GM23248 (cell line): Measurements from ENCODE around the gene UPF1. TPM values are rescaled to one million over a fixed set of nuclear protein-coding genes. Genes with fewer than 3 reads are reported as not detected.
"Not testable (repeated sequence)": the region's sequence is repeated elsewhere in the genome, so short reads cannot be mapped to it uniquely, and the experiment has no call there.

Experiments used
- DNase-seq: peaks from one replicate; pipeline ENCODE4 v3.0.0-alpha.2; 2015
- H2AFZ ChIP-seq: fragments of 200-600 bp; sonication (generic); 2 replicates; pipeline ENCODE4 v1.6.1; 2016; ENCODE audit warnings: antibody characterized with exemption
- H3F3A ChIP-seq: fragments of 200-600 bp; sonication (generic); 2 replicates; pipeline ENCODE4 v1.6.1; 2016; ENCODE audit warnings: mild to moderate bottlenecking, antibody characterized with exemption, mixed run types; ENCODE audit not compliant: insufficient read depth
- H3K27ac ChIP-seq: fragments of 200-600 bp; sonication (generic); 2 replicates; pipeline ENCODE4 v1.5.1; 2016; ENCODE audit warnings: mild to moderate bottlenecking
- H3K27me3 ChIP-seq: fragments of 200-600 bp; sonication (generic); replicated peaks from 2 replicates; pipeline ENCODE4 v1.6.1; 2016; ENCODE audit warnings: mild to moderate bottlenecking; ENCODE audit not compliant: insufficient read depth
- H3K36me3 ChIP-seq: fragments of 200-600 bp; sonication (generic); 2 replicates; pipeline ENCODE4 v1.6.1; 2016; ENCODE audit warnings: low read depth, mild to moderate bottlenecking
- H3K4me1 ChIP-seq: fragments of 200-600 bp; sonication (generic); 2 replicates; pipeline ENCODE4 v1.6.1; 2016; ENCODE audit warnings: mild to moderate bottlenecking; ENCODE audit not compliant: insufficient read depth
- H3K4me2 ChIP-seq: fragments of 200-600 bp; sonication (generic); one replicate; pipeline ENCODE4 v1.6.1; 2016; ENCODE audit warnings: mild to moderate bottlenecking; ENCODE audit not compliant: unreplicated experiment
- H3K4me3 ChIP-seq: fragments of 200-600 bp; sonication (generic); 2 replicates; pipeline ENCODE4 v1.5.1; 2016; ENCODE audit warnings: mild to moderate bottlenecking
- H3K79me2 ChIP-seq: fragments of 200-600 bp; sonication (generic); 2 replicates; pipeline ENCODE4 v1.6.1; 2016; ENCODE audit warnings: mild to moderate bottlenecking; ENCODE audit not compliant: insufficient read depth
- H3K9ac ChIP-seq: fragments of 200-600 bp; sonication (generic); 2 replicates; pipeline ENCODE4 v1.6.1; 2016; ENCODE audit warnings: mild to moderate bottlenecking
- H3K9me2 ChIP-seq: fragments of 200-600 bp; sonication (generic); 2 replicates; pipeline ENCODE4 v1.6.1; 2016; ENCODE audit warnings: mixed run types, mild to moderate bottlenecking, moderate library complexity; ENCODE audit not compliant: insufficient read depth
- H3K9me3 ChIP-seq: fragments of 200-600 bp; sonication (generic); one replicate; pipeline ENCODE4 v1.6.1; 2017; ENCODE audit warnings: low read depth
- H4K20me1 ChIP-seq: fragments of 200-600 bp; sonication (generic); 2 replicates; pipeline ENCODE4 v1.6.0; 2016; ENCODE audit not compliant: insufficient read depth
- EZH2 ChIP-seq: fragments of 200-600 bp; sonication (generic); IDR thresholded peaks from 2 replicates; pipeline ENCODE4 v1.6.1; 2018; ENCODE audit warnings: antibody characterized with exemption, mild to moderate bottlenecking; ENCODE audit not compliant: insufficient read depth, poor library complexity, severe bottlenecking
- EZH2phosphoT487 ChIP-seq: fragments of 200-600 bp; sonication (generic); IDR thresholded peaks from 2 replicates; pipeline ENCODE4 v1.6.1; 2018; ENCODE audit warnings: antibody characterized with exemption, moderate library complexity, mild to moderate bottlenecking, low read depth; ENCODE audit not compliant: insufficient read depth
- WGBS, 2 experiments: methylation state at CpG; one replicate each; pipeline ENCODE4 v1.1.6; 2015 to 2017; ENCODE audit warnings: low lambda C conversion rate in 2 of 2, low coverage in 1 of 2; ENCODE audit errors: missing lambda C conversion rate in 2 of 2; 5-methylcytosine and 5-hydroxymethylcytosine counted together
- in situ Hi-C: fragments of 300-500 bp; cut with MboI; formaldehyde crosslinking; loops from 2 replicates; pipeline ENCODE4 v1.15.0; 2020
- polyA plus RNA-seq: library from polyadenylated mRNA; unstranded; fragments of >200 nt; fragmentation: Nextera tagmentation; extraction: Ambion mirVana; gene quantifications from 2 replicates; pipeline ENCODE4 v1.2.1, GENCODE V29; 2016
- total RNA-seq: library from RNA; depleted of rRNA; stranded (reverse); fragments of >200 nt; shearing (Covaris generic); gene quantifications from 2 replicates; pipeline ENCODE4 v1.2.3, GENCODE V29; 2014; rRNA removed

Gene UPF1
- total and polyA plus RNA-seq, 2 experiments from 2014 or later: 4.3 to 57.4 TPM

DNA sequence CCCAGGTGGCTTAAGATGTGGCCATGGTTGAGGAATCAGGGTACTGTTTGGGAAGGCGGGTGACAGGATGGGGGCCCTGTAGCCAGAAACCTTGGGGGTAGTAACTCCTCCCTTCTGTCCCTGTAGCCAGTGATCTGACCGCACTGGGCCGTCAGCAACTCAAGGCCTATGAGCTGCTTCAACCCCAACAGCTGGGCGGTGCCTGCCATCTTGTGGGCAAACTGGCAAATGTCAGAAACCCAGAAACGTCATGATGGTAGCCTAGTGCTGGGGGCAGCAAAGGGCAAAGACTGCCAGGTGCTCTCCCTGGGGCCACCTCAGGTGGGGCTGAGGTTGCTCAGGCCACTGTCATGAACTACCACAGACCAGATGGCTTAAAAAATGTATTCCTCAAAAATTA lies 83.9 kb downstream of the UPF1 start:
- in situ Hi-C loops: no loop called here
- no peak for TF ChIP-seq EZH2phosphoT487
- TF ChIP-seq EZH2: no peak
- Histone ChIP-seq H2AFZ (no peak overlapping the region), H3K36me3 (no peaks in the 10 kb centered on the region), H3K9me3 (no peaks in the 10 kb centered on the region), H3K4me3 (no peak overlapping the region), H3K4me2 (no peak overlapping the region), H3K27me3 (no peaks in the 10 kb centered on the region), H3K79me2 (peaks cover 85% of the 10 kb centered on the region), H3F3A (peaks cover 10% of the 10 kb centered on the region; the same call in 1 of the 2 replicates), H3K9ac (no peak overlapping the region), H3K9me2 (no peaks in the 10 kb centered on the region), H3K27ac (no peak overlapping the region), H4K20me1 (no peaks in the 10 kb centered on the region), H3K4me1 (peaks cover 16% of the 10 kb centered on the region)
- DNase-seq: peak; percentile 62
- 52 to 62% methylated on average over 5 of the region's 5 CpGs for WGBS, 2 experiments

DNA sequence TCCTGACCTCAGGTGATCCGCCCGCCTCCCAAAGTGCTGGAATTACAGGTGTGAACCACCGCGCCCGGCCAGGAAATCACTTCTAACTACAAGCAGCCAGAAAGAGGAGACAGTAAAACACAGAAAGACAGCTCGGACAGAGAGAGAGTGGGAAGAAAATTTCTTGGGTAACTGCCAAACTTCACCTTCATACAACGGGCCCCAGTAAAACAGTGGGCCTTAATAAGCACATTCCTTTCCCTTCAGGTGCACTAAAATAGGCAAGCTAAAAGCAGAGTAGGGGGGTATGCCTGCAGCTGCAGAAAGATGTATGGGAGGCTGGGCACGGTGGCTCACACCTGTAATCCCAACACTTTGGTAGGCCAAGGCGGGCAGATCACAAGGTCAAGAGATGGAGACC lies 85.8 kb downstream of the UPF1 start:
- Histone ChIP-seq H3K9ac (peak overlapping the region; percentile 94; the same call in 1 of the 2 replicates), H3K4me2 (peak overlapping the region; percentile 89)
- not testable (repeated sequence) for H4K20me1 ChIP-seq

More for the DNA sequence above, 85.8 kb downstream of the UPF1 start:
- DNase-seq, in situ Hi-C loops, H2AFZ ChIP-seq, H3F3A ChIP-seq, H3K27me3 ChIP-seq, H3K36me3 ChIP-seq, H3K9me3 ChIP-seq, H3K9me2 ChIP-seq: not testable (repeated sequence)
- Histone ChIP-seq H3K4me3 (peak overlapping the region; percentile 86), H3K79me2 (peaks cover 87% of the 10 kb centered on the region), H3K27ac (peak overlapping the region; percentile 94; the same call in 1 of the 2 replicates), H3K4me1 (peaks cover 22% of the 10 kb centered on the region)
- WGBS, 2 experiments: 87 to 91% methylated on average over 9 of the region's 9 CpGs

Other genes starting within 250 kb of the UPF1 start
- gene REX1BD, start 243.2 kb upstream of the UPF1 start, total RNA-seq: 79.9 and 133 TPM in 2 replicates
- gene REX1BD, start 243.2 kb upstream of the UPF1 start, polyA plus RNA-seq: 103 and 105 TPM in 2 replicates
- gene CRLF1, start 225.2 kb upstream of the UPF1 start, total RNA-seq: 40.0 and 59.2 TPM in 2 replicates
- 8.6 and 9.9 TPM in 2 replicates for gene CRLF1, start 225.2 kb upstream of the UPF1 start, polyA plus RNA-seq
- 0.13 and 0.97 TPM in 2 replicates for gene TMEM59L, start 219.1 kb upstream of the UPF1 start, total RNA-seq
- 2.1 and 3.4 TPM in 2 replicates for gene TMEM59L, start 219.1 kb upstream of the UPF1 start, polyA plus RNA-seq
- 5.7 and 6.4 TPM in 2 replicates for gene KLHL26, start 194.9 kb upstream of the UPF1 start, total RNA-seq
- gene KLHL26, start 194.9 kb upstream of the UPF1 start, polyA plus RNA-seq: 2.8 and 2.9 TPM in 2 replicates
- gene CRTC1, start 148.3 kb upstream of the UPF1 start, total RNA-seq: 1.2 and 1.4 TPM in 2 replicates
- 4.0 and 5.1 TPM in 2 replicates for gene CRTC1, start 148.3 kb upstream of the UPF1 start, polyA plus RNA-seq
- 93.8 and 96.6 TPM in 2 replicates for gene COMP, start 40.7 kb upstream of the UPF1 start, total RNA-seq
- 252 and 257 TPM in 2 replicates for gene COMP, start 40.7 kb upstream of the UPF1 start, polyA plus RNA-seq
- gene CERS1, start 64.2 kb downstream of the UPF1 start, total RNA-seq: 0.25 and 0.54 TPM in 2 replicates
- 0.38 and 0.54 TPM in 2 replicates for gene CERS1, start 64.2 kb downstream of the UPF1 start, polyA plus RNA-seq
- gene COPE, start 87.4 kb downstream of the UPF1 start, total RNA-seq: 347 and 359 TPM in 2 replicates
- gene COPE, start 87.4 kb downstream of the UPF1 start, polyA plus RNA-seq: 322 and 330 TPM in 2 replicates
- 71.6 and 76.0 TPM in 2 replicates for gene DDX49, start 87.8 kb downstream of the UPF1 start, total RNA-seq
- 53.4 and 56.5 TPM in 2 replicates for gene DDX49, start 87.8 kb downstream of the UPF1 start, polyA plus RNA-seq
- gene HOMER3, start 109.3 kb downstream of the UPF1 start, total RNA-seq: 107 and 134 TPM in 2 replicates
- gene HOMER3, start 109.3 kb downstream of the UPF1 start, polyA plus RNA-seq: 64.6 and 65.1 TPM in 2 replicates
- gene SUGP2, start 201.6 kb downstream of the UPF1 start, total RNA-seq: 27.6 and 29.7 TPM in 2 replicates
- 26.7 and 28.8 TPM in 2 replicates for gene SUGP2, start 201.6 kb downstream of the UPF1 start, polyA plus RNA-seq
- gene ARMC6, start 201.6 kb downstream of the UPF1 start, total RNA-seq: 43.1 and 45.0 TPM in 2 replicates
- 23.9 and 26.0 TPM in 2 replicates for gene ARMC6, start 201.6 kb downstream of the UPF1 start, polyA plus RNA-seq
- gene SLC25A42, start 232.0 kb downstream of the UPF1 start, total RNA-seq: 6.9 and 7.3 TPM in 2 replicates
- gene SLC25A42, start 232.0 kb downstream of the UPF1 start, polyA plus RNA-seq: 4.8 and 5.9 TPM in 2 replicates